Amniotic epithelial cell (primary cell): ENCODE data around the gene ZNF189.
A peak's percentile ranks its signal among the peaks of the same experiment; 100 is the strongest.

ENCODE experiments used
- DNase-seq: peaks from one replicate; pipeline ENCODE4 v3.0.0-alpha.2; 2010; ENCODE audit warnings: low read depth

Gene ZNF189

GRCh38 chr9:101450931-101451330 lies 52.3 kb downstream of the ZNF189 start:
- no peak for DNase-seq

- DNase-seq, result no peak
These were observed 52.8 kb downstream of the ZNF189 start for GRCh38 chr9:101451498-101451897.

GRCh38 chr9:101453776-101454570 lies 55.3 kb downstream of the ZNF189 start:
- DNase-seq, result no peak

GRCh38 chr9:101455656-101456240 lies 57.1 kb downstream of the ZNF189 start:
- no peak for DNase-seq

- DNase-seq, result no peak
These were observed 58.4 kb downstream of the ZNF189 start for GRCh38 chr9:101457003-101457402.

- peak; percentile 70 for DNase-seq
These were observed 60.4 kb downstream of the ZNF189 start for GRCh38 chr9:101458963-101459631.
